ENCODE data around the gene JMJD8. TPM values are rescaled to one million over a fixed set of nuclear protein-coding genes. Genes with fewer than 3 reads are reported as not detected.

The JMJD8 gene
- total and polyA plus RNA-seq, 9 donors: 10.2 to 73.9 (median 56.8) TPM

DNA sequence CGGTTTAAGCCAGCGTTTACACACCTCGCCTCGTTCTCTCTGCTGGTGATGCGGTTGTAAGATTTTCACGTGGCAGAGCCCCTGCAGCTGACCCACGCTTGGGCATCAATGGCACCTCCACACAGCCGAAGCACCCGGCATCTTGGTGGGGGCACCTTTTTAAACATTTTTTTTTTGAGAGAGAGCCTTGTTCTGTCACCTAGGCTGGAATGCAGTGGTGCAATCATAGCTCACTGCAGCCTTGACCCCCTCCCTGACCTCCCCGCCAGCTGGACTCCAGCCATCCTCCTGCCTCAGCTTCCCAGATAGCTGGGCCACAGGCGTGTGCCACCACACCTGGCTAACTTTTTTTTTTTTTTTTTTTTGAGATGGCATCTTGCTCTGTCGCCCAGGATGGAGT lies 30.1 kb downstream of the JMJD8 start:
- peaks cover 5% of the 10 kb centered on the region for H3K4me1 ChIP-seq (ENCODE audit: insufficient read depth)
- no peak overlapping the region for H3K4me3 ChIP-seq
- intact Hi-C loops (cut with DNase I): loop anchor here in 1 of 4 donors (10.0 kb wide), 1 partner anchor 269 kb away; the partner anchor contains the start of gene PGAP6
- no peak overlapping the region for H3K27ac ChIP-seq
- no peaks in the 10 kb centered on the region for H3K36me3 ChIP-seq
- TF ChIP-seq POLR2A (IDR thresholded peaks at IDR 0.05) (no peak), EP300 (IDR thresholded peaks at IDR 0.05) (no peak)
- TF ChIP-seq, protein P1, sequence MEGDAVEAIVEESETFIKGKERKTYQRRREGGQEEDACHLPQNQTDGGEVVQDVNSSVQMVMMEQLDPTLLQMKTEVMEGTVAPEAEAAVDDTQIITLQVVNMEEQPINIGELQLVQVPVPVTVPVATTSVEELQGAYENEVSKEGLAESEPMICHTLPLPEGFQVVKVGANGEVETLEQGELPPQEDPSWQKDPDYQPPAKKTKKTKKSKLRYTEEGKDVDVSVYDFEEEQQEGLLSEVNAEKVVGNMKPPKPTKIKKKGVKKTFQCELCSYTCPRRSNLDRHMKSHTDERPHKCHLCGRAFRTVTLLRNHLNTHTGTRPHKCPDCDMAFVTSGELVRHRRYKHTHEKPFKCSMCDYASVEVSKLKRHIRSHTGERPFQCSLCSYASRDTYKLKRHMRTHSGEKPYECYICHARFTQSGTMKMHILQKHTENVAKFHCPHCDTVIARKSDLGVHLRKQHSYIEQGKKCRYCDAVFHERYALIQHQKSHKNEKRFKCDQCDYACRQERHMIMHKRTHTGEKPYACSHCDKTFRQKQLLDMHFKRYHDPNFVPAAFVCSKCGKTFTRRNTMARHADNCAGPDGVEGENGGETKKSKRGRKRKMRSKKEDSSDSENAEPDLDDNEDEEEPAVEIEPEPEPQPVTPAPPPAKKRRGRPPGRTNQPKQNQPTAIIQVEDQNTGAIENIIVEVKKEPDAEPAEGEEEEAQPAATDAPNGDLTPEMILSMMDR (IDR thresholded peaks at IDR 0.05): no peak
- WGBS, 3 donors: 72 to 84% (median 76%) methylated on average over 12 of the region's 12 CpGs
- no peaks in the 10 kb centered on the region for H3K9me3 ChIP-seq
- no peak for DNase-seq
- H3K27me3 ChIP-seq: no peaks in the 10 kb centered on the region

DNA sequence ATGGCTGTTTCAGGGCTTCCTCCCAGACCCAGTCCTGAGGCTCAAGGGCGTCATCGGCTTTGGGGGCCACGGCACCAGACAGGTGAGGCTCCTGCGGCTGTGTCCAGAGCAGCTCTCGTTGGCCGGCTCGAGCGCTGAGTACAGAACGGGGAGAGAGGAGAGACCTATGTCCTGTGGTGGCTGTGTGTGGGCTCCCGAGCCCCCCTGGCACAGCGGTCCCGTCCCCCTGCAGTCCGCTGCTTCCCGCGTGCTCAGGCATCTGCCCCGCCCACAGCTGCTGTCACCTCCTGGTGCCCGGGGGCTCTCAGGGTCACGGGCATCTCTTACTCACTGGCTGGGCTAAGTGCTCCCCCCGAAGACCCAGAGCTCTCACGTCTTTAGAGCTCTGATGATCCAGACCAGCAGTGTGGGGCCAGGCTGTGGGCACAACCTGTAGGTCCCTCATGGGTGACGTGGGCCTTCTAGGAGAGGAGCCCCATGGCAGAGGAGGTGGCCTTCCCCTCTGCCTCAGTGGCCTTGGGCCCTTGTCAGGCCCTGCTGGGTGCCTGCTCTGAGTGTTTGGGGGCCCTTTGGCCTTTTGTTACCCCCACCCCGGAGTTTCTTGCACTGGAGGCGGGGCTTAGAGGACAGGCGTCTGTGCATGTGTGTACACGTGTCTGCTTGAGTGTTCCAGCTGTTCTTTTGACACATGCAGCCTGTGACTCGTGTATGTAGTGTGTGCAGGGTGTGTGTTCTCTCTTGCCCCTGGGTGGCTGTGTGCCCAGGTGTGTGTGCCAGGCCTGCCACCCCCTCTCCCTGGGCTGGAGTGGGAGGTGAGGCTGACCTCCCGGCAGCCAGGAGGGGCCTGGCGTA lies 31.5 kb downstream of the JMJD8 start:
- 79 to 81% (median 81%) methylated on average over 28 of the region's 28 CpGs for WGBS, 3 donors
- intact Hi-C loops (cut with DNase I): loop anchor here in 1 of 4 donors (10.0 kb wide), 1 partner anchor 268 kb away; the partner anchor contains the start of gene PGAP6
- H3K27ac ChIP-seq: no peak overlapping the region
- peaks cover 8% of the 10 kb centered on the region for H3K4me1 ChIP-seq (ENCODE audit: insufficient read depth)
- DNase-seq: no peak
- no peaks in the 10 kb centered on the region for H3K36me3 ChIP-seq
- H3K9me3 ChIP-seq: no peaks in the 10 kb centered on the region
- H3K27me3 ChIP-seq: no peaks in the 10 kb centered on the region
- H3K4me3 ChIP-seq: no peak overlapping the region
- TF ChIP-seq EP300 (IDR thresholded peaks at IDR 0.05): no peak
- TF ChIP-seq, protein P1 (IDR thresholded peaks at IDR 0.05): no peak
- TF ChIP-seq POLR2A (IDR thresholded peaks at IDR 0.05): no peak

DNA sequence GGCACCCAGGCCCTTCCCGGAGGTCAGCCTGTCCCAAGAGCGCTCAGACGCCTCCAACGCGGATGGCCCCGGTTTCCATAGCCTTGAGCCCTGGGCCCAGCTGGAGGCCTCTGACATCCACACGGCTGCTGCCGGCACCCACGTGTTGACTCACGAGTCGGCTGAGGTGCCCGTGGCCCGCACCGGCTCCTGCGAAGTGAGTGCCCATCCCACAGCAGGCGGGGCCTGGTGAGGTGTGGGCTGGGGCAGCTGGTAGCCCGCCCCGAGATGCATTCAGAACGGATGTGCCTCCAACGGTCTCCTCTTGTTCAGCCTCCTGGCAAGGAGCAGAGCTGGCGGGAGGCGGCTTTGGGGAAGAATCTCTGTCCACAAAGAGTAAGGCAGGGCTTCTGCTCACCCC lies 32.3 kb downstream of the JMJD8 start:
- no peak for DNase-seq
- TF ChIP-seq, protein P1 (IDR thresholded peaks at IDR 0.05): no peak
- H3K27ac ChIP-seq: no peak overlapping the region
- H3K4me3 ChIP-seq: no peak overlapping the region
- no peaks in the 10 kb centered on the region for H3K27me3 ChIP-seq
- intact Hi-C loops (cut with DNase I): loop anchor here in 1 of 4 donors (10.0 kb wide), 1 partner anchor 267 kb away; the partner anchor contains the start of gene PGAP6
- H3K4me1 ChIP-seq (ENCODE audit: insufficient read depth): peaks cover 11% of the 10 kb centered on the region
- 72 to 84% (median 74%) methylated on average over 20 to 22 of the region's 22 CpGs for WGBS, 3 donors
- H3K36me3 ChIP-seq: no peaks in the 10 kb centered on the region
- H3K9me3 ChIP-seq: no peaks in the 10 kb centered on the region

DNA sequence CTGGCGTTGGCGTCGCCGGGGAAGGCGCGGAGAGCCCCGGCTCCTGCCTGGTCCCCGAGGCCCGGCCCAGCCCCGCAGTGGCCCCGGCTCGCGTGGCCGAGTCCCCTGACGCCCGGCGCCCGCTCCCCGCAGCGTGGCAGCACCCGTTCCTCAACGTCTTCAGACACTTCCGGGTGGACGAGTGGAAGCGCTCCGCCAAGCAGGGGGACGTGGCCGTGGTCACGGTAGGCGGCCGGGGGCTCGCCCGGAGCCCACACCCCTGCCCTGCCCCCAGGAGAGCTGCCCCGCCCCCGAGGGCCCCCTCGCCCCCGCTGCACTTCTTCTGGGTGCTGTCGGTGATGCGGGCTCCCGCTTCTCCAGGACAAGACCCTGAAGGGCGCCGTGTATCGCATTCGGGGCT lies 34.5 kb downstream of the JMJD8 start:
- TF ChIP-seq, protein P1 (IDR thresholded peaks at IDR 0.05): no peak
- no peak for TF ChIP-seq EP300 (IDR thresholded peaks at IDR 0.05)
- no peak for TF ChIP-seq POLR2A (IDR thresholded peaks at IDR 0.05)
- intact Hi-C loops (cut with DNase I): loop anchor here in 1 of 4 donors (10.0 kb wide), 1 partner anchor 265 kb away; the partner anchor contains the start of gene PGAP6
- Histone ChIP-seq H3K36me3 (no peaks in the 10 kb centered on the region), H3K4me1 (ENCODE audit: insufficient read depth) (peaks cover 12% of the 10 kb centered on the region), H3K27me3 (no peaks in the 10 kb centered on the region), H3K9me3 (no peaks in the 10 kb centered on the region), H3K27ac (peak overlapping the region in 1 of 2 donors; percentile 93), H3K4me3 (peak overlapping the region; percentile 71)
- WGBS, 3 donors: 0 to 1% (median 0%) methylated on average over 30 to 44 of the region's 44 CpGs
- no peak for DNase-seq

All from ovary (tissue), 9 donors.